Gastroesophageal sphincter (tissue), 3 donors: ENCODE measurements around the gene RAB1B.

Source experiments
- CTCF ChIP-seq, 4 experiments: fragments of 200-600 bp in 2 of 4; fragments of 450-650 bp in 2 of 4; sonication (generic) in 1 of 4; IDR thresholded peaks; one replicate each; pipeline ENCODE4 v1.5.1; 2017 to 2019; ENCODE audit warnings: antibody characterized with exemption in 4 of 4, mild to moderate bottlenecking in 2 of 4, moderate library complexity in 2 of 4
- POLR2A ChIP-seq, 2 donors: fragments of 450-650 bp; IDR thresholded peaks; one replicate each; pipeline ENCODE4 v1.6.1; 2017; ENCODE audit warnings: antibody characterized with exemption in 2 of 2, mild to moderate bottlenecking in 2 of 2, moderate library complexity in 1 of 2
- POLR2AphosphoS5 ChIP-seq: sonication (generic); formaldehyde crosslinking; IDR thresholded peaks from one replicate; pipeline ENCODE4 v1.6.1; 2017; ENCODE audit warnings: antibody characterized with exemption

DNA sequence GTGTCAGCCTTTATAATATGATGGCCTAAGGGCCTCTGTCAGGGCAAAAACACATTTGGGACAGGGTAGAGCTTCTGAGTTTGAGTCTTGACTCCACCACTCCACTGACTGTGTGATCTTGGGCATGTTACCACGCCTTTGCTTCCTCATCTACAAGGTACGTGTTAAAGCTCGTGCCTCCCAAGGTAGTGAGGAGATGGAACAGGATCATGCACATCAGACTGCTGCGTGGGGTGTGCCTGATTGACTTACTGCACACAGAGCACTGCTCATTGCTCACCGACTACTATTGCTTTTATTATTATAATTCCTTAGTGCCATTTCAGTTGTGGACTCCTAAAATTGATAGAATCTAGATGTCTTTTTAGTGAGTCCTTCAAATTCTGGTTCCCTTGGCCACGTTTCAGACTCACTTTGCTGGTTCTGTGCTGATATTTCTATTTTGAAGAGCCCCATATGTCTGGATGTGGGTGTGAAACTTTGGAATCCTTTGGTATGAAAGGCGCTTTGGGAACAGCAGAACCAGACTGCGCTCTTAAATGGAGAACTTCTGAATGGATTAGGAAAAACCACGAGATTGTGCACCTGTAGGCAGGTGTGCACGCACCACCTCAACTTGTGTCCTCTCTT, 44.1 kb upstream of the RAB1B start:
- no peak for TF ChIP-seq CTCF (IDR thresholded peaks at IDR 0.05)
- no peak for TF ChIP-seq POLR2A (IDR thresholded peaks at IDR 0.05)
- TF ChIP-seq POLR2AphosphoS5: no peak
